ENCODE measurements around the gene D2HGDH.

D2HGDH gene

DNA sequence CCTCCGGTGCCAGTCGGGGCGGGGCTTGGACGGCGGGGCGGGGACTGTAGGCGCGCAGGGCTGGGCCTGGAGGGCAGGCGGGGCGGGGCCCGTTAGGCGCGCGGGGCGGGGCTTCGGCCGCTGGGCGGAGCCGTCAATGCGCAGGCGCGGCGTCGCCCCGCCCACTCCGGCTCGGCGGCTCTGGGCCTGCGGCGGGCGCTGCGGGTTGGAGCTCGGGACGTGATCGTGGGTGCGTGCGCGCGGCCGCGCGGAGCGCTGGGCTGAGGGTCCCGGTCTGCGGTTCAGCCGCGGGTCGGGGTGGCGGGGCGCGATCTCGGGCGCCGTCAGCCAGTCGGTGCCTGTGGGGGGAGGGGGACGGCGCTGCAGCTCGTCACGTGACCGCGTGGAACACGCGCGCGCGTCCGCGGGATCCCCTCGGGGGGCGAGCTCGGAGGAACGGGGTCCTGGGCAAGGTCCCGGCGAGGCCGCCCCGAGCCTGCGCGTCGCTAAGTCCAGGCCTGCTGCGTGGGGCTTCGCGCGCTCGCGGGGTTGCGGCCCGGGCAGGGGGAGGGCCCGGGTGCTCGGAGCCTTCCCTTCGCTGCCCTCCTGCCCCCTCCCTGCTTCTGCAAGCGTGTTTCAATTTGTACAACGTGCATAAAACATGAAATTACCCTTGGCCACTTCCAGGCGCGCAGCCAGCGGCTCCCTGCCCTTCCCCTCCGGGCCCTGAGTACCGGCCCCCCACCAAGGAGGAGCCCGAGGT, at the start of gene D2HGDH:
D2HGDH (plus strand) TSS at position 164 of the 742 bp plus-strand sequence. CDS start 595 bp downstream, outside the sequence.
- peak; percentile 91 to 96 (median 94) for DNase-seq

DNA sequence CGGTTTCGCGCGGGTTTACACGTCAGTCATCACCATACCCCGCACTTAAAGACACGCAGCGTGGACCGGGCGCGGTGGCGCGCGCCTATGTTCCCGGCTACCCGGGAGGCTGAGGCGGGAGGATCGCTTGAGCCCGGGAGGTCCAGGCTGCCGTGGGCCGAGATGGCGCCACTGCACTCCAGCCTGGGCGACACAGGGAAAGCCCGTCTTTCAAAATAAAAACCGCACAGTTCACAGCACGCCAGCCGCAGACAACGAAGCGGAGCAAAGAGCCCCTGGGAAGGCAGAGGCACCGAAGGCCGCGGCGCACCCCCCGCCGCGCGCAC, 48.1 kb upstream of the D2HGDH start:
- no peak for DNase-seq

DNA sequence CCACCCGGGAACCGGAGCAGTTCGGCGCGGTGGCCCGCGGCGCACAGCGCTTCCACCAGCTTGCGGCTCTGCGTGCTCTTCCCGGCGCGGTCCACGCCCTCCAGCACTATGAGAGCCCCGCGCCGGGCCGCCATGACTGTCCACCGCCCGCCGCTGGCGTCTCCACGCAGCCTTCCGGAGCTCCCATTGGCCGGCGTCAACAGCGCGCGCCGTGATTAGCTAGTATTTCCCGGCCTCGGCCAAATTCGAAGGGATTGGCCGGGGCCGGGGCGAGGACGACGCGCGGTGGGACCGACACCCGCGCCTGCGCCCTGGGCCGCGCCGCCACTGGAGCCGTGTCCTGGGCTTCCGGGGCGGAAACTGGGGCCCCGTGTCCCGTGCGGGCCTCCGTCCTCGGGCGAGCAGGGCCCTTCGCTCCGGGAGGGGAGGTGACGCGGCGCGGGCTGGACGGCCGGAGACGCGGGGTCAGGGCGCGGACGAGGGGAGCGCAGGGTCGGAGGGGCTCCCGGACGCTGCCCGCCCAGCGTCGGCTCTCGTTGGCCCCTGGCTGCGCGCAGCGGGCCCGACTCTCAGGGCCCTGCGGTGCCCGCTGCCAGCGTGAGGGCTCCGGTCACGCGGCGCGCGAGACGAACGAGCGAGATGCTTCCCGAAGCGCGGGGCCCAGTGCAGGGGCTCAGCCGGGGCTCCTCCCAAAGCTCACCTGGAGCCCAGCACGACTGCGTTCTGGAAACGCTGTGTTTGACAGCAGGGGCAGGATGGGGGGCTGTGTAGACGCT, 47.6 kb upstream of the D2HGDH start, which contains the start of gene DTYMK:
DTYMK (minus strand) TSS at position 166 of the 776 bp plus-strand sequence; CDS start at position 134, 32 bp downstream.
- DNase-seq, result peak; percentile 90 to 95 (median 92)

DNA sequence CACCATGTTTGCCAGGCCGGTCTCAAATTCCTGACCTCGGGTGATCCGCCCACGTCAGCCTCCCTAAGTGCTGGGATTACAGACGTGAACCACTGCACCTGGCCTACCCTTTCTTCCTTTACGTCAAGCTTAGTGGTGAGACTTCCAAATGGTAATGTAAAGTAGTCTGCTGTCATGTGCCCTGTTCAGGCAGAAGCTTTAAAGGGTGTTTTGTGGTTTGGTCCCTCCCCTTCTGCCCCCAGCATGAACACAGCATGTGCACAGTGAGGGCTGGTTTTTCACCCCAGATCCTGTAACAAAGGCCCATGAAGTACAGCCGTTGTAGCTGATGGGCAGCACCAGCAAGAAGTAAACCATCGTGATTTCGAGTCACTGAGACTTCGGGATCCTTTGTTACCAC, 45.1 kb upstream of the D2HGDH start:
- peak in 1 of 4 experiments; percentile 29 for DNase-seq

DNA sequence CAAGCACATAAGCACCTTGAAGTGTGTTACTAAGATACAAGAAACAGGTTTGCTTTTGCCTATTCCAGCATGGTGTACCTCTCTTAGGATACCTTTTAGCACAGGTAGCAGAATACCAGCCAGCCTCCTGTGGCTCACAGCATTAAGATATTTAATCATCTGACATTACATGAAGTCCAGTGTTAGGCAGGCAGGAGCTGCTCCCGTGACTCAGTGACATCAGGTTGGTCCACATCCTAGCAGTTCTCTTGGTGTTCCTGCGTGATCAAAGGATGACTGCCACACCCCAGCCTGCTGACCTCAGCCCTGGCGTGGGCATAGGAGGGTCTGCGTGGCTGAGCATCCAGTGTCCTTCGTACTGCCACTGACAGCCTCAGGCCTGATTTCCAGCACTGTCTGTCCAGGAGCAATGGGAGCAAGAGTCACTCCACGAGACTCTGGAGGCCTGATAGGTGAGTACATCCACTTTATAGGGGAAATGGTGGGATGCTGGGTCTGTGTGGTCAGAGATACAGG, 44.2 kb upstream of the D2HGDH start:
- DNase-seq, result no peak

DNA sequence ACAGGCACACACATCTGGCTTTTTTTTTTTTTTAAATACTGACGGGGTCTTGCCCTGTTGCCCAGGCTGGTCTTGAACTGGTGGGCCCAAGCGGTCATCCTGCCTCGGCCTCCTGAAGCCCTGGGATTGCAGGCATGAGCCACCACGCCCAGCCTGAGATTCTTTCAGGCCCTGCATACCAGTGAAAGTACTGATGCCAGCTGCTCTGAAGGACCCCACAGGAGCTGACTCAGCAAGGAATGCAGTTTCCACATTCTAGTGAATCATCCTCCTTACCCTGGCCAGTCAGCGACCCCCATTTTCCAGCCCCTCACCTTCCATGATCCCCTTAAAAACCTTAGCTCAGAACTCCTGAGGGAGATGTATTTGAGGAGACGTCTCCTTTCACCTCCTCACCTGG, 42.0 kb upstream of the D2HGDH start:
- no peak for DNase-seq

DNA sequence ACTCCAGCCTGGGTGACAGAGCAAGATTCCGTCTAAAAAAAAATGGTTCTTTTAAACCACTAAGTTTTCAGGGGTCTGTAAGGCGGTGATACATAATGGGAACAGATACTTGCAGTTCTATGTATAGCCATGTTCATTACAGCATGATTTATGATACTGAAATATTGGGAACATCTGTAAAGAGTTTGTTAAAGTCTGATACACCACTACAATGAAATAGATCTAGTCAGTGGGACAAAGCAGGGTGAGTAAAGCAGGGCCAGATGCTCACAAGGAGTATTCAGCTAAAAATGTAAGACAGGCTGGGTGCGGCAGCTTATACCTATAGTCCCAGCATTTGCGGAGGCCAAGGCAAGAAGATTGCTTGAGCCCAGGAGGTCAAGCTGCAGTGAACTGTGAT, 38.8 kb upstream of the D2HGDH start:
- DNase-seq, result no peak

DNA sequence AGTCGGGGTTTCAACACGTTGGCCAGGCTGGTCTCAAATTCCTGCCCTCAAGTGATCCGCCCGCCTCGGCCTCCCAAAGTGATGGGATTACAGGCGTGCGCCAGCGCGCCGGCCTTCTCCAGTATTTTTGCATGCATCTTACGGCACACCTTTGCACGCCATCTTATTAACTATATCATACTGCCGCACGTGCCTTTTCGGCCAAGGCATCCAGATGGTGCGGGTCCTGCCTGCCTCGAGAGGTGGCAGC, 33.4 kb upstream of the D2HGDH start:
- no peak for DNase-seq

DNA sequence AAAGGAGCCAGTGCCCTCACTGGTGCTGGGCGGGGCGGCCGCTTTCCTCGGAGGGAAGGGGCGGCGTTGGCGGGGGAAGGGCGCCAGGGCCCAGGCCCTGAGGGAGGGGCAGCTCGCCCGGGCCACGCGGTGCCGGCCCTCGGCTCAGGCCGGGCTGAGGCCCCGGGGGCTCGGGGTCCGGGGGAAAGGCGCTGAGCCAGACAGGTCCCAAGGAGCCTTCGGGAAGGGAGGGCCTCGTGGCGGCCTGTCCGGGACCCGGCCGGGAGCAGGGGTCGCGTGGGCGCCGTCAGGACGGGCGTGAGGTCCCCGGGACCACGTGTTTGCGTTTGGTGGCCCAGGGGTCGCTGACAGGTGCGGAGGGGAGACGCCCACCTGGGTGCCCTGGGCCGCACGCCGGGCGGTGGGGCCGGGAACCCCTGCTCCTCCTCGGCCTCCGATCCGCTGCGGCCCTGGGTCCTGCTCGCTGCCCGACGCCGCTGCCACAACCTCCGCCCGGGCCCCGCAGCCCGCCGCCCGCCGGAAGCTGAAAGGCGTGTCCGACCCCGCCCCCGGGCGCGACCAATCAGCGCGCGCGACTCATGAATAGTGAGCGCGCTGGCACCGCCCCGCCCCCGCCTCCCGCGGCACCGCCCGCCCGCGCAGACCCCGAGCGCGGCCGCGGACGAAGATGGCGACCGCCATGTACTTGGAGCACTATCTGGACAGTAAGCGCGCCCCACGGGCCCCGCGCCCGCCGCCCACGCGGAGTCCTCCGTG, 32.9 kb upstream of the D2HGDH start, which contains the start of gene ING5:
ING5 (plus strand) TSS at position 641 of the 756 bp plus-strand sequence; CDS start at position 668, 27 bp downstream.
- peak; percentile 94 to 97 (median 96) for DNase-seq

DNA sequence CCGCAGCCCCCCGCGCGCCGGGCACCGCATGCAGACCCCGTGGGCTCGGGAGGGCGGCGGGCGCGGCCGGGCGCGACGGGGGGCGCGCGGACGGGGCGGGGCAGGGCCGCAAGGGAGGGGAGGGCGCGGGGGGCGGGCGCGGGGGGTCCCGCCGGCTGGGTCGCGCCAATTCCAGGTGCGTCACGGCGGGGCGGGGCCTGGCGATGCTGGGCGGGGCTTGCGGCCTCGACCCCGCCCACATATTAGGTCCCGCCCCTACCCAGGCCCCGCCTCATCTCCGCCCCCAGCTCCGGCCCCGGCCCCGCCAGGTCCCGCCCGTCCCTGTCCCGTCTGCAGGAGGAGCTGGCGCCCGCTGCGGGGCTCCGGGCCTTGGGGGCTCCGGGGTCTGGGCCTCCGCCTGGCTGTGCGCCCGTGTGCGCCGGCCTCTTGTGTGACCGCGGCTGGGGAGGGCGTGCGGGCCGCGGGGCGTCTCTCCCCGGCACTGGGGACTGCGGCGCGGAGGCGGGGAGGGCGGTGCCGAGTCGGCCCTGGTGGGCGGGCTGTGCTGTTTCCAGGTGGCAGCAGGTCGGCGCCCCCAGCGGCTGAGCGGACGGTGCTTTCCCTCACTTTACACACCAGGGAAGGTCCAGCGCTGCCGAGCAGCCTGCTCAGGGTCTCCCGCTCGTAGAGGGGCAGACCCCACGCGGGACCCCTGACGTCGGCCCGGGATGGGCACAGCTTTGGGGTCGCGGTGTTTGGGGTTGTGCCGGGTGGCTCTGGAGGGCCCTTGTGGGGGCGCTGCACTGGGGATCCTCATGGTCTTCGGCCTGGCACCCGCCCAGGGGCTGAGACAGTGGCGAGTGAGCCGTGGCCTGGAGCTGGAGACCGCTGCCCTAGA, 32.0 kb upstream of the D2HGDH start:
- DNase-seq, result peak; percentile 79 to 85 (median 81)

DNA sequence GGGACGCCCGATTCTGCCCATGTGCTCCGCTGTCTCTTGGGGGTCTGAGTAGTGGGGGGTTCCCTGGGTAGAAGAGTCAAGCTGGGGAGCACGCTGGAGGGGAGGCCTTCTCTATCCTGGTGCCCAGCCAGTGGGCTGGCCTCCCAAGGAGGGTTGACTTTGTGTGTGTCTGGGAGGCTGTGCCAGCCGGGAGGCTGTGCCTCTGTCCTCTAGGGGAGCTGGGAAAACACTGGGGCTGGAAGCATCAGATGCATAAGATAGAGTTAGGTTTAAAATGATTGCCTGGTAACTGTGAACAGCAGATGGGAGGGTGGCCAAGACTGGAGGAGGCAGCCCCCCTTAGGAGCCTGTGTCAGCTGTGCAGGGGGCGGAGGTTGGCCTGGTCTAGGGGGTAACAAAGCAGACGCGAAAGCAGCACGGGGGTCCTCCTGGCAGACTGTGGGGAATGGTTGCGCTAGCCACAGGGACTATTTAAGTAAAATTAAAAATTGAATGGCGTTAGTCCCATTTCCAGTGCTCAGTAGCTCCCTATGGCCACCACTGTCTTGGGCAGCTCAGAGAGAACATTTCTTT, 31.3 kb upstream of the D2HGDH start:
- no peak for DNase-seq

DNA sequence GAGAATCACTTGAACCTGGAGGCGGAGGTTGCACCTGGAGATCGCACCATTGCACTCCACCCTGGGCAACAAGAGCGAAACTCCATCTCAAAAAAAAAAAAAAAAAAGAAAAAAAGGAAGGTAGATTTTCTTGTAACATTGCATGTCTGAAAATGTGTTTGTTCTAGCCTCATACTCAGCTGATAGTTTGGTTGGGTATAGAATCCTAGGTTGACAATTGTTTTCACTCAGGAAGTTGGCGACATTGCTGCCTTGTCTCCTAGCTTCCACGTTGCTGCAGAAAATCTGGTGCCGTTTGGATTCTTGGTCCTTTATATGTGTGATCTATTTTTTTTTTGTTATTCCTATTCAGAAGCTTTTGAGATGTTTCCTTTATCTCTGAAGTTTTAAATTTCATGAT, 27.9 kb upstream of the D2HGDH start:
- no peak for DNase-seq

DNA sequence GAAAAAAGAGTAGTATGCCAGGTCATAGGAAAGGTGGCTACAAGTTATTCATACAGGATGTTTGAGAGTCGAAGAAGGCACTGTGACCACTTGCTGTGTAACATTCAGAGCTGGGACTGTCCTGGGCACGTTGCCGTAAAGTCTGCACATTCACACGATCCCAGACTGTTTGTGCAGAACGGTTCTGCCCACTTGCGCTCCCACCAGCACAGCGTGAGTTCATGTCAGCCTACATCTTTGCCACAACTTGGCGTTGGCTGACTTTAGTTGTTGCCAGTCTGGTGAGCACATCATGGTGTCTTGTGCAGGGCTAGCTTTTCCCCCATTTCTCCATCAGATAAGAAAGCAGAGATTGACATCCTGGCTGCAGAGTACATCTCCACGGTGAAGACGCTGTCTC, 25.6 kb upstream of the D2HGDH start:
- no peak for DNase-seq

DNA sequence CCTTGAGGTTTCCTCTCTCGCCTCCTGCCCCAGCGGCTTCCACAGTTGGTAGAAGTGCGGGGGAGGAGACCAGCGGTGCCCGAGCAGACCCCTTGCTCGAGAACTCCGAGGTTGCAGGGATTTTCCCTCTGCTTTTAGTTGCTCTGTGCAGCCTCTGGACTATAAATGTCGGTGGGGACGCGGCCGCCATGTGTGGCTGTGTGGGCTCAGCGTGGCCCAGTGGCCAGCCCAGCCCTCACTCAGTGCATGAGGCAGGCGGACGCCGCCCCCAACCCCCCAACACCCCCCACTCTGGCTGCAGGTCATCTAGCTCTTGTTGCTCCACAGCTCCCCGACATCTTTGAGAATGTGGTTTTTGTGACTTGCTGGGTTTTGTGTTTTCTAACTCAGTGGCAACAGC, 15.3 kb upstream of the D2HGDH start:
- DNase-seq, result no peak

DNA sequence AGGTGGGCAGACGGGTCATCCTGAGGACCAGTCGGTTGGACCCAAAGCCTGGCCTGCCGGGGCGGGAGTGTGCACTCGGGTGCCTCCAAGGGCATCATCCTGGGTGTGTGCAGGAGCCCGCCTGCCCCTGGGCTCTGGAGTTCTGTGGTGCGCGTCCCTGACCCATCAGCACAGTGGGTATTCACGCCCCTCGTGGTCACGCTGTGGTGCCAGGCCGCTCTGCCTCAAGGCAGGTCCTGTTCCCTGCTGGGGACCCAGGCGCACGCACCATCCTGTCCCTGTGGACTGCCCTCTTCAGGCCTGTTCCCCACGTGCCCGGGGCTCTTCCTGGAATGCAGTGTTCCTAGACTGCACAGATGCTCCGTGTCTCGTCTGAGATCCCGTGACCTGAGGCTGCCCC, 14.3 kb upstream of the D2HGDH start:
- DNase-seq, result no peak

DNA sequence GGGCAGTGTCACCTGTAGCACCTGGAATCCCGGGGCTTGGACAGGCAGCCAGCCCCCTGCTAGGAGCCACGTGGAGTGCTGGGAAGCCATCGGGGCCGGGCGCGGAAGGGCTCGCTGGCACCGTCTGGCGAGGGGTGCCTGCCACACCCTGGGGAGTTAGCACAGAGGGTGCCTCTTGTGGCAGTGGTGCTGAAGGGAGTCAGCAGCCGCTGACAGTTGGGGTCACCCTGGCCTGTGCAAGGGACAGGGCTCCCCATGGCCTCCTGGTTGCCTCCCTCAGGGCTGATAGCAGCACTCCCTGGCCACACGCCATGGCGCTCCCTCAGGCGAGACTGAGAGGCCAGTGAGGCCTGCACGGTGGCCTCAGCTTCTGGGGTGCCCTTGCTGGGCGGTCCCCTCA, 13.9 kb upstream of the D2HGDH start:
- DNase-seq, result no peak

DNA sequence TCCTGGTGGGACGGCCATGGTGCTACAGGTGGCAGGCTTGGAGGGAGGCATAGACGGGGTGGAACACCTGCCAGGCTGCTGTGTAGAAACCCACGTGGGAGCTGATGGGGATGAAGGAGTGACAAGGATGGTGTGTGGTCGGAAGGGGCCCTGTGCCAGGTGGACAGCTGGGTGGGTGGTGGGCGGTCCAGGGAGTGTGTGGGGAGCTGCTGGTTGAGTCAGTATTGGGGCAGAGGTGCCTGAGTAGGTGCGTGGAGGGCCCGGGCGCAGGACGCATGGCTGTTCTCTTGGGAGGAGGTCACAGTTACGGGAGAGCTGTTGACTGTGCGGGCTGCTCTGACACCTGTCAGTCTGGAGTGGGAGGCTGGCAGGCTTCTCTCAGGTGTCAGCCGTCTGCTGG, 12.6 kb upstream of the D2HGDH start:
- DNase-seq, result no peak

DNA sequence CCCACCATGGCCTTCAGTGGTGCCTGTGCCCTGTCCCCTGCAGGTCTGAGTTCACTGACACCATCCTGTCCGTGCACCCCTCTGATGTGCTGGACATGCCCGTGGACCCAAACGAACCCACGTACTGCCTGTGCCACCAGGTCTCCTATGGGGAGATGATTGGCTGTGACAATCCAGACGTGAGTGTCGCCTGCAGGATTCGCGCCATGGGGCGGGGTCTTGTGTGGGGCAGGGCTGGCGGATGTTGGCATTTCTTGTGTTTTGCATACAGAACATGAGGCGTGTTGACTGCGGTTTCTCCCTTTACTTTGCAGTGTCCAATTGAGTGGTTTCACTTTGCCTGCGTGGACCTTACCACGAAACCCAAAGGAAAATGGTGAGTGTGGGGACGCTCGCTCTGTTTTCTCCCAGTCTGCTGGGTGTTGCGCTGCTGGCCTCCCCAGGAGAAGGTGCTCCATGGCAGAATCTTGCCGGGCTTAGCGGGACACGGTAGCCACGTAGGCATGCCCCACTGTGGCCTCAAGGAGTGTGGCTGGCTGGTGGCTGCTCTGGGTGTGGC, 11.5 kb upstream of the D2HGDH start:
- DNase-seq, result no peak

DNA sequence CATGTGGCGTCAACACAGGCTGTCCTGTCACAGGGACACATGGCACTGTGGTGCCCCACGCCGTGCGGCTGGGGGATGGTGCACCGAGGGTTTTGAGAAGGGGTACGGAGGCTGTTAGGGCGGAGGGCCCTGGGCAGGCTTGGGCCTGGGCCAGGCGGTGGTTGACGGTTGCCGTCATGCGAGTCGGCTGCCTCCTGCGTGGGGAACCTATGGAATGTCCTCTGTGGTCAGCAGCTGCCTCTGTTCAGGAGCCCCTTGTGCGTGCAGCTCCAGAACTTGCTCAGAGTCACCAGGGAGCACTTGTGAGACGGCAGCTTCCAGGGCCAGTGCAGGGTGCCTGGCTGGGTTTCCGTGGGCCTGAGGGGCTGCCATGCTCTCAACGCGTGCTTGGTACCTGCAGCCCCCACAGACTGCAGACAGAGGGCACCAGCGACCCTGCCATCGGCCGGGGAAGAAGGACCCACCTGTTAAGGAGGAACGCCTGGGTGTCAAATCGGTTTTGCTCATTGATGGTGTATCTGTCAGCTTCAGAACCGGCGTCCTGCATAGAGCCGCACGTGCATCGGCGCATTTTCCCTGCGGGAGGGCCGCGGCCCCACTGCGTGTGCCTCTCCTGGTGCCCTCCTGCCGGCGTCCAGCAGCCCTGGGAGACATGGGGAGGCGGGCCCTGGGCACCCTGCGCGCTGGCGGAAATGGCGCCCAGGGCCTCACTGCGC, 10.0 kb upstream of the D2HGDH start:
- no peak for DNase-seq

DNA sequence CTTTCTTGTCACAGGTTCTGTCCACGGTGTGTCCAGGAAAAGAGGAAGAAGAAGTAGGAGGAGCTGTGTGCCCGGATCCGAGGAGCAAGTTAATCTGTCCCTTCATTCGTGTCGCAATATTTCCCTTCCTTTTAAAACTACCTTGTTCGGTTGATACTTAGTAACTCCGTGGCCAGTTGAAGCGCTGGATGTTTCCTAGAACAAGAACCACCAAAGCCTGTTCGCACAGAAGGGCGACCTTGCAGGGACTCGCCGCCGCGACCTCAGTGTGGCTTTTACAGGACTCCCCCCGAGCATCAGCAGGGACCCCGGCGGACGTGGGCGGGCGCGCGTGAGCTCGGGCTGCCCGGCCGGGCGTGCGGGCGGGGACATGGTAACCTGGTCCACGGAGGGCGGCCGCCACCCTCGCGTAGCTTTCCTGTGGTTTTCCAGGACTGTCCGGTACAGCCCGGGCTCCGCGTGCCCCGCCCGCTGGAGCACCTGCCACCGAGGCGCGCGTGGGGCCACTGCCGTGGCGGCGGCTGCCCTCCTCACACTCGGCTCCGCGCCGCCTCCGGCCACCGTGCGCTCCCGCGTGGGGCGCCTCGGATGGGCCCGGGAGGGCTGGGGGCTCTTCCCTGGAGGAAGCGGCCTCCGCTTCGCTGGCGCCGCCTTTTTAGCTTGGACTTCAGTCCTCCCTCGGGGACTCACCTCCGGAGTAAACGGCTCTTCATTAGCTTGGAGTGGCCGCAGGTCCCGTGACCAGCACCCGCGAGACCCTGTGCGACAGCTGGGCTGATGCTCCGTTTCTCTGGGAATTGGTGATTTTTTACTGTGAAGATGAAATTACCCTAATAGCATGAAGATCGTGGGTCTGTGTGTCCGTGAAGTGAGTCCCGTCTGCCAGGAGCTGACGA, 9.2 kb upstream of the D2HGDH start:
- no peak for DNase-seq

Measured in activated naive CD4-positive, alpha-beta T cell (primary cell).